HT-29 (cell line): ENCODE measurements around the gene DEFB110. TPM values are rescaled to one million over a fixed set of nuclear protein-coding genes. Genes with fewer than 3 reads are reported as not detected.

Source experiments
- total RNA-seq: library from RNA; depleted of rRNA; stranded (reverse); fragments of >200 nt; shearing (Covaris generic); gene quantifications from 2 replicates; pipeline ENCODE4 v1.2.3, GENCODE V29; 2014; rRNA removed

DEFB110 gene
- total RNA-seq, 1 experiment from 2014 or later = not detected

Other genes with a start within 250 kb of the DEFB110 start
- not detected in 2 replicates for gene PGK2, start 234.7 kb downstream of the DEFB110 start, total RNA-seq
- not detected in 2 replicates for gene CRISP1, start 155.5 kb downstream of the DEFB110 start, total RNA-seq
- not detected in 2 replicates for gene DEFB114, start 57.8 kb downstream of the DEFB110 start, total RNA-seq
- not detected in 2 replicates for gene DEFB113, start 52.4 kb downstream of the DEFB110 start, total RNA-seq
- not detected in 2 replicates for gene DEFB112, start 27.9 kb upstream of the DEFB110 start, total RNA-seq